Hypothalamus (tissue), 51 donors: ENCODE measurements around the gene RANBP2.

Source experiments
- DNase-seq, 51 donors: peaks; one replicate each; lab custom pipeline; 2025; lab: John Stamatoyannopoulos, UW

Gene RANBP2

GRCh38 chr2:108833219-108833618, 113.9 kb downstream of the RANBP2 start:
- DNase-seq, result no peak

GRCh38 chr2:108834620-108835019, 115.3 kb downstream of the RANBP2 start:
- DNase-seq, result no peak

- no peak for DNase-seq
Observed at GRCh38 chr2:108835040-108835439, 115.8 kb downstream of the RANBP2 start.
